NB4 (cell line): Measurements from ENCODE around the gene PRDX2.

Source experiments
- DNase-seq: peaks from one replicate; pipeline ENCODE4 v3.0.0; 2010; ENCODE audit warnings: low read depth
- H3K4me3 ChIP-seq: one replicate; pipeline ENCODE4 v1.5.1; 2011; ENCODE audit warnings: mild to moderate bottlenecking, low read depth, low read length, moderate library complexity
- CTCF ChIP-seq: IDR thresholded peaks from one replicate; pipeline ENCODE4 v1.5.1; 2012; ENCODE audit warnings: low read depth, low read length
- MAX ChIP-seq: IDR thresholded peaks from 2 replicates; pipeline ENCODE4 v1.6.1; 2011; ENCODE audit warnings: low read depth, low read length
- MYC ChIP-seq: IDR thresholded peaks from 2 replicates; pipeline ENCODE4 v1.6.1; 2011; ENCODE audit warnings: low read depth, low read length
- POLR2A ChIP-seq: IDR thresholded peaks from 2 replicates; pipeline ENCODE4 v1.6.1; 2011; ENCODE audit warnings: mild to moderate bottlenecking; ENCODE audit not compliant: insufficient read length; ENCODE audit errors: extremely low read depth

PRDX2 gene

GRCh38 chr19:12774588-12775555 is 26.7 kb downstream of the PRDX2 start, which contains the start of gene HOOK2:
Gene HOOK2 (minus strand): TSS chr19:12775552. CDS start chr19:12775449, 103 bp downstream.
- TF ChIP-seq CTCF = no peak
- no peak for TF ChIP-seq MAX
- no peak for TF ChIP-seq POLR2A
- no peak for TF ChIP-seq MYC
- H3K4me3 ChIP-seq = peak within 1 kb of the TSS; percentile 46
- no peak for DNase-seq

GRCh38 chr19:12773571-12773970 is 28.0 kb downstream of the PRDX2 start:
- DNase-seq = peak; percentile 49
- TF ChIP-seq MAX = no peak
- peak; percentile 21 for TF ChIP-seq CTCF
- no peak overlapping the region for H3K4me3 ChIP-seq

- DNase-seq = no peak
- no peak for TF ChIP-seq MYC
- no peak for TF ChIP-seq CTCF
- TF ChIP-seq MAX = no peak
- TF ChIP-seq POLR2A = no peak
These were observed 29.3 kb downstream of the PRDX2 start for GRCh38 chr19:12772323-12772722.

GRCh38 chr19:12770922-12771321 is 30.7 kb downstream of the PRDX2 start:
- no peak for DNase-seq
- TF ChIP-seq MYC = no peak
- TF ChIP-seq CTCF = no peak
- TF ChIP-seq POLR2A = no peak
- no peak for TF ChIP-seq MAX
- no peak overlapping the region for H3K4me3 ChIP-seq

More at GRCh38 chr19:12772323-12772722, 29.3 kb downstream of the PRDX2 start:
- no peak overlapping the region for H3K4me3 ChIP-seq

GRCh38 chr19:12769689-12770088 is 31.9 kb downstream of the PRDX2 start:
- H3K4me3 ChIP-seq = no peak overlapping the region
- TF ChIP-seq MAX = no peak
- no peak for TF ChIP-seq POLR2A
- TF ChIP-seq MYC = no peak
- TF ChIP-seq CTCF = no peak
- DNase-seq = no peak
